GM13976 (cell line): ENCODE measurements around the gene RECK.
A peak's percentile ranks its signal among the peaks of the same experiment; 100 is the strongest.

Experiments
- DNase-seq: peaks from one replicate; pipeline ENCODE4 v3.0.0; 2012; ENCODE audit warnings: low spot score
- in situ Hi-C: fragments of 300-500 bp; cut with MboI; formaldehyde crosslinking; loops from one replicate; pipeline ENCODE4 v1.12.0; 2022; ENCODE audit warnings: low sequenced_read_pairs, mixed read lengths, inconsistent platforms; ENCODE audit not compliant: unreplicated experiment
- TF ChIP-seq, protein P1 (sequence below): IDR thresholded peaks from 2 replicates; pipeline ENCODE4 v1.5.1; 2012; ENCODE audit warnings: borderline replicate concordance, mild to moderate bottlenecking; ENCODE audit not compliant: insufficient read depth; ENCODE audit errors: extremely low read depth, missing control alignments, control extremely low read depth

RECK gene

GRCh38 chr9:36092014-36092413 is 55.3 kb downstream of the RECK start:
- TF ChIP-seq, protein P1, sequence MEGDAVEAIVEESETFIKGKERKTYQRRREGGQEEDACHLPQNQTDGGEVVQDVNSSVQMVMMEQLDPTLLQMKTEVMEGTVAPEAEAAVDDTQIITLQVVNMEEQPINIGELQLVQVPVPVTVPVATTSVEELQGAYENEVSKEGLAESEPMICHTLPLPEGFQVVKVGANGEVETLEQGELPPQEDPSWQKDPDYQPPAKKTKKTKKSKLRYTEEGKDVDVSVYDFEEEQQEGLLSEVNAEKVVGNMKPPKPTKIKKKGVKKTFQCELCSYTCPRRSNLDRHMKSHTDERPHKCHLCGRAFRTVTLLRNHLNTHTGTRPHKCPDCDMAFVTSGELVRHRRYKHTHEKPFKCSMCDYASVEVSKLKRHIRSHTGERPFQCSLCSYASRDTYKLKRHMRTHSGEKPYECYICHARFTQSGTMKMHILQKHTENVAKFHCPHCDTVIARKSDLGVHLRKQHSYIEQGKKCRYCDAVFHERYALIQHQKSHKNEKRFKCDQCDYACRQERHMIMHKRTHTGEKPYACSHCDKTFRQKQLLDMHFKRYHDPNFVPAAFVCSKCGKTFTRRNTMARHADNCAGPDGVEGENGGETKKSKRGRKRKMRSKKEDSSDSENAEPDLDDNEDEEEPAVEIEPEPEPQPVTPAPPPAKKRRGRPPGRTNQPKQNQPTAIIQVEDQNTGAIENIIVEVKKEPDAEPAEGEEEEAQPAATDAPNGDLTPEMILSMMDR = no peak
- in situ Hi-C loops = no loop called here
- DNase-seq = no peak

GRCh38 chr9:36092509-36093215 is 55.9 kb downstream of the RECK start:
- in situ Hi-C loops = no loop called here
- peak; percentile 57 for DNase-seq
- TF ChIP-seq, protein P1 = no peak

GRCh38 chr9:36093384-36093783 is 56.7 kb downstream of the RECK start:
- no peak for DNase-seq
- TF ChIP-seq, protein P1 = no peak
- in situ Hi-C loops = no loop called here

- TF ChIP-seq, protein P1 = no peak
- in situ Hi-C loops = loop anchor here (5.0 kb wide), 1 partner anchor 68 kb away; the partner anchor contains the start of gene CCIN
- no peak for DNase-seq
Observed at GRCh38 chr9:36099718-36100117, 63.0 kb downstream of the RECK start.

DNA sequence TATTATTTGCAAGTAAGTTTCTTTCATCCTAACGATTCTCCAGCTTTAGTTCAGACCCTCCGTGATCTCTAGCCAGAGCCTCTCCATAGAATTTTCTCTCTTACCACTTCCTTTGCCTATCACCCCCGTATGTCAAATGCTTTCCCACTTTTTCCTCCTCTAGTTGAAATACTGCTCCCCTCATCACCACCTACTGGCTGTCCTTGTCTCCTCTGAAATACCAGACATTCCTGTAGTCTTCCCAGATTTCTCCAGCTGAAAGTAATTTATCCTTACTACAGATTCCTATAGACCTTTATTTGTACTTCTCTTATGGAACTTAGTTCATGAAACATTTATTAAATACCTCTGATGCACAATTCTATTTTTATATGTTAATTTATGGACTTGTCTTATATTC is 63.8 kb downstream of the RECK start:
- in situ Hi-C loops = loop anchor here (5.0 kb wide), 1 partner anchor 67 kb away; the partner anchor contains the start of gene CCIN
- TF ChIP-seq, protein P1 = no peak
- DNase-seq = no peak

DNA sequence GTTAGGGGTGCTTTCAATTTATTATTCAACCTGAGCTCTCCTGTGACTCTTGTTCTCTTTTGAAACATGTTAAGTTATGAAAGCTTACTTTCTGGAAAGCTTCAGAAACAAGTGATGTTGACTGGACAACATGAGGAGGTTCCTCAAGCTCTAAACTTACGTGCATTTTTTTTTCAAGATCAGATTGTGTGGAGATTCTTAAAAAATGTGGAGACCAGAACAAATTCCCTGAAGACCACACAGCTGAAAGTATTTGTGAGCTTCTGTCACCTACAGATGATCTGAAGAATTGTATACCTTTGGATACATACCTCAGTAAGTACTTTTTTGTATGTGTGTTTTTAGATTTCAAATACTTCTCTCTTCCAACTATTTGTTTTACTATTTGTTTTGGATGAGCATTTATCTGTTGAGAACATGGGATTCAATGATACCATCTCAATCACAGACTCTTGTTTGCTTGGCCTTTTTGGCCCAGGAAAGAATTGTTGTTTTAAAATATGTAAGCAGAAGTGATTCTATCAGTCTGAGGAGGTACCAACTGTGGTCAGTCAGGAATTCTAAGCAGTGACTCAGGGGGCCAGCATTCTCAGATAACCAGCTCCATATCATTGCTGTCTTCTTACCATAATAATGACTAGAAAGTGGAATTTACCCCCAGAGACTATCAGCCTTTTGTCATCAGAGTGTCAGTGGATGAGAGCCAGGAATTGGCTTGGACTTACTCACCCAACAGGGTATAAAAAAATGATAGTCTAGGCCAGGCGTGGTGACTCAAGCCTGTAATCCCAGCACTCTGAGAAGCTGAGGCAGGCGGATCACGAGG is 65.4 kb downstream of the RECK start:
- TF ChIP-seq, protein P1 = no peak
- in situ Hi-C loops = loop anchor here (5.0 kb wide), 1 partner anchor 65 kb away; the partner anchor contains the start of gene CCIN
- DNase-seq = no peak
